Measurements from ENCODE around the gene PMM2.

Gene PMM2

DNA sequence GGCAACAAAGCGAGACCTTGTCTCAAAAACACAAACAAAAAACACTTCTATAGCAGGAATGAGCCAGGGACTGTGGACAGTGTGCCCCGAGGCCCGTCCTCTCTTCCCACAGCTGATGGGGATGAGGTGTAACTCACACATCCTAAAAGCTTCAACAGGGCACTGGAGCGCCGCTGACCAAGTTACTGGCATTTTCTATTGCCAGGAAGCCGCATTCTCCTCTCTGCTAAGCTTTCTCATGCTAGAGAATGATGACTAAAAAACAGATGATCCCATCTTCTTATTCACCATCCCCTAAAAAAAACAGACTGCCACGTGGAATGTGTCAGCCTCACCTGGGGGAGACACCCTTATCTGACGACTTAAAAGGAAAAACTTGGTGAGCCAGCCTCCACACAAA is 54.9 kb downstream of the PMM2 start:
- TF ChIP-seq, protein P1, sequence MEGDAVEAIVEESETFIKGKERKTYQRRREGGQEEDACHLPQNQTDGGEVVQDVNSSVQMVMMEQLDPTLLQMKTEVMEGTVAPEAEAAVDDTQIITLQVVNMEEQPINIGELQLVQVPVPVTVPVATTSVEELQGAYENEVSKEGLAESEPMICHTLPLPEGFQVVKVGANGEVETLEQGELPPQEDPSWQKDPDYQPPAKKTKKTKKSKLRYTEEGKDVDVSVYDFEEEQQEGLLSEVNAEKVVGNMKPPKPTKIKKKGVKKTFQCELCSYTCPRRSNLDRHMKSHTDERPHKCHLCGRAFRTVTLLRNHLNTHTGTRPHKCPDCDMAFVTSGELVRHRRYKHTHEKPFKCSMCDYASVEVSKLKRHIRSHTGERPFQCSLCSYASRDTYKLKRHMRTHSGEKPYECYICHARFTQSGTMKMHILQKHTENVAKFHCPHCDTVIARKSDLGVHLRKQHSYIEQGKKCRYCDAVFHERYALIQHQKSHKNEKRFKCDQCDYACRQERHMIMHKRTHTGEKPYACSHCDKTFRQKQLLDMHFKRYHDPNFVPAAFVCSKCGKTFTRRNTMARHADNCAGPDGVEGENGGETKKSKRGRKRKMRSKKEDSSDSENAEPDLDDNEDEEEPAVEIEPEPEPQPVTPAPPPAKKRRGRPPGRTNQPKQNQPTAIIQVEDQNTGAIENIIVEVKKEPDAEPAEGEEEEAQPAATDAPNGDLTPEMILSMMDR (IDR thresholded peaks at IDR 0.05; ENCODE audit: insufficient read depth, low read depth, low read length, missing control alignments): no peak
- H3K4me3 ChIP-seq (ENCODE audit: low read depth, low read length): no peak overlapping the region
- DNase-seq (ENCODE audit: low read depth): no peak

DNA sequence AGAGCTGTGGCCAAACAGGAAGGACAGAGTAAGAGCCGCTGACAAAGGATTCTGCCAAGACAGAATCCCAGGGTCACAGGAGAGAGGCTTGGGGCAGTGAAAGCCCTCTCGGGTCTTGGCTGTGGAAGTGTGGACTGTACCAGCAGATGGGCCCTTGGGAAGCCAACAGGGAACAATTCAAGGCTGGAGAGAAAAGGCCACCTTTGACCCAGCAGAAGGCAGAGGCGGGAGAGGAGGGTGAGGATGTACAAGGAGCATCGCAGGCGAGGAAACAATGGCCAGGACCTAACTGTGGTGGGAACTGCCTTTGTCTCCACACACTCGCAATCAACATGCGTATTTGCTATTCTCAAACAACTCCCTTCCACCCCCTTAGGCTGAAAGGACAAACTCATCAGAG is 55.5 kb downstream of the PMM2 start:
- TF ChIP-seq, protein P1 (IDR thresholded peaks at IDR 0.05; ENCODE audit: insufficient read depth, low read depth, low read length, missing control alignments): no peak

DNA sequence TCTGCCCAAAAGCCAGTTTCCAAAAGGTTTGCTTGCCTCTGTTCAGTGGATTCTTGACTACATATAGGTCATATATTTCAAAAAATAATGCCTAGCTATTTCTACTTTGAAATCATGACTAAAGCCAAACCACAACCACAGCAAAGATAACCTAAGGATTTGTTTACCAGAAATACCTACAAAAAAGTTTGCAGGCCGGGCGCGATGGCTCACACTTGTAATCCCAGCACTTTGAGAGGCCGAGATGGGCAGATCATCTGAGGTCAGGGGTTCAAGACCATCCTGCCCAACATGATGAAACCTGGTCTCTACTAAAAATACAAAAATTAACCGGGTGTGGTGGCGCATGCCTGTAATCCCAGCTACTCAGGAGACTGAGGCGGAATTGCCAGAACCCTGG is 56.0 kb downstream of the PMM2 start:
- TF ChIP-seq, protein P1 (IDR thresholded peaks at IDR 0.05; ENCODE audit: insufficient read depth, low read depth, low read length, missing control alignments): no peak
- no peak overlapping the region for H3K4me3 ChIP-seq (ENCODE audit: low read depth, low read length)
- DNase-seq (ENCODE audit: low read depth): no peak

More for the DNA sequence above, 55.5 kb downstream of the PMM2 start:
- DNase-seq (ENCODE audit: low read depth): no peak
- no peak overlapping the region for H3K4me3 ChIP-seq (ENCODE audit: low read depth, low read length)

DNA sequence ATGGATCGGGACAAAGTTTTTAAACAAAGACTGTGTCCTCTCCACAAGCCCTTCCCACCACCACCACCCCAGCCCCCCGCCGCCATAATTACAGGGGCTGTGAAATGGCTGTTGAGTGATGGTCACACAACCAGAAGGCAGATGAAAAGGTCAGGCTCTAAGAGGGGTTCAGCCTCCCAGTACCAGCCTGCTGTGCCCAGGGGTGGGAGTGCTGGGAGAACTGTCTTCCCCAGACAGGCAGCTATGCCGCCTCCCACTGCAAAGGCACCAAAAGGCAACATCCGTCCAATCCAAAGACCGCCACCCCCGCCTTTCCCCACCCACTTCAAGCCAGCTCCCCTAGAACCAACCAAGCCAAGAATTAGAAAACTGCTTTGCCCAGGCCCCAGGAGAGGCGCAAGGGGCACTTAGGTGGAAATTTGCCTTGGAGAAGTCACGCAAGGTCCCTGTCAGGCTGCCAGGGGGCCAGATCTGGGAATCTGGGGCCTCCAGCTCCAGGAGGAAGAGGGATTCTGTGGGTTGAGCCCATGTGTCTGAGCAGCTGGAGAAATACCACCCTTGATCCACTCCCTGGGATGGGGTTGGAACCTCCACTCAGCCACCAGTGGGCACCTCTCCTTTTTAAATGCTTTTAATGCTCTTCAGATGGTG is 56.8 kb downstream of the PMM2 start:
- no peak for DNase-seq (ENCODE audit: low read depth)
- H3K4me3 ChIP-seq (ENCODE audit: low read depth, low read length): no peak overlapping the region
- TF ChIP-seq, protein P1 (IDR thresholded peaks at IDR 0.05; ENCODE audit: insufficient read depth, low read depth, low read length, missing control alignments): no peak

DNA sequence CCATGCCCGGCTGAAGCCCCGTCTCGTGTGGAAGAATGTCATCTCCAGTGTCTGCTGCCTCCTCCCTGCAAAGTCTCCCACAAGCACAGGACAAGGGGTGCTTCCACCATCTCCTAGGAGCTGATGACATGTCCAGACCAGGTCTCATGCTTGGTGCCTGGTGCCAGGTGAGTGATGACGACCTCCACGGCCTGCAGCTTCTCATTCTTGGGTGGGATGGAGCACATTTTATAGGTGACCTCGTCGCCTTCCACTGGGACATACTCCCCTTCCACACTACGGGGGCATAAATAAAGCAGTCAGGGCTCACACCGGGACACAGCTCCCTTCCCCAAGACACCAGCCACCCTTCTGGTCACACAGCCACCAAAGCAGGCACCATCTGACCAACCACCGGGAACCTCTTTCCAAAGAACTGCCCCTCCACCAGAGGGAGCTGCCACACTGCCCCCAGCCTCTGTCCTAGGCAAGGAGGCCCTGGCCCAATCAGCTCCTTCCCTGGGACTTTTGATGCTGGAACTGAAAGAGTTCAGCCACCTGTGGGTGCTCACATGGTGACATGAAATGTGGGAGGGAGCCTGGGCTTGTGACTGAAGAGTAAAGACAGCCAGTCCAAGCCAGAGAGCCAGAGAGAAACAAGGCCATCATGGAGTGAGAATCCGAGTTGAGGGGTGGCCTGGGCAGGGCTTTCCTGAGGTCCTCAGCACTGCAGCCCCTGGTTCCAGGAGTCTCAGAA is 57.6 kb downstream of the PMM2 start:
- H3K4me3 ChIP-seq (ENCODE audit: low read depth, low read length): no peak overlapping the region
- no peak for DNase-seq (ENCODE audit: low read depth)
- TF ChIP-seq, protein P1 (IDR thresholded peaks at IDR 0.05; ENCODE audit: insufficient read depth, low read depth, low read length, missing control alignments): no peak

DNA sequence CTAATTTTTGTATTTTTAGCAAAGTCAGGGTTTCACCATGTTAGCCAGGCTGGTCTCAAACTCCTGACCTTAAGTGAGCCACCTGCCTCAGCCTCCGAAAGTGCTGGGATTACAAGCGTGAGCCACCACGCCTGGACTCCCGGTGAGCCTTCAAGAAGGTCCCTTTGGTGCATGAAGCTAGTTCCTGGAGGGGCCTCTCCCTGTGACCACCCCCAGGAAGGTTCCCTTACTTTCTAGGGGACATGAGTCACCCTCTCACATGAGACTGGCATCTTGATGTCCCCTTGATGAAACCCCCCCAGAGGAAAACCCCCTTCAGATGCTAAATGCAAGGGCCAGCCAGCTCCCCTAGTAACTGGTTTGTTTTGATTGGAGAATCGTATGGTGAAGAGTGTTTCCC is 58.3 kb downstream of the PMM2 start:
- TF ChIP-seq, protein P1 (IDR thresholded peaks at IDR 0.05; ENCODE audit: insufficient read depth, low read depth, low read length, missing control alignments): no peak
- no peak for DNase-seq (ENCODE audit: low read depth)
- no peak overlapping the region for H3K4me3 ChIP-seq (ENCODE audit: low read depth, low read length)

Measured in GM12865 (cell line).